Measurements from ENCODE around the gene KRT3. TPM values are rescaled to one million over a fixed set of nuclear protein-coding genes. Genes with fewer than 3 reads are reported as not detected.

The KRT3 gene
- total and polyA plus RNA-seq, 2 donors (not counting 1 experiment from before 2014, with no cell fraction given) = not detected

DNA sequence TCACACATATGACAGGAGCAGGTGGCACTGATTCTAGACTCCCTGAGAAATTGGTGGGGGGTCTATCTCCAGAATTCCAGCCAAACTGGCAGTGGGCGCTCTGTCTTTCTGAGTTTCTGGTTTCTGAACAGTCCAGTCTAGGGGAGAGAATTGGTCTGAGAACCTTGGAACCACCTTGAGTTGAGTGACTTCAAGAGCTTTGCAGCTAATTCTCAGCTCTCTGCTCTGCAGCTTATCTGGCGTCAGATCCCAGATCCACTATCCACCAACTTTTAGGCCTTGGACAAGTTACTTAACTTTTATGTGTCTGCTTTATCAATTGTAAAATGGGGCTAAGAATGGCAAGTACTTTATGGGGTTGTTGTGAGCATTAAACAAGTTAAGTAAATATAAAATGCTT, 17.1 kb downstream of the KRT3 start:
- Histone ChIP-seq H4K20me1 (ENCODE audit: control insufficient read depth, insufficient read depth, low read length, poor library complexity, severe bottlenecking) (no peaks in the 10 kb centered on the region), H3K36me3 (replicated peaks in 1 of 2; ENCODE audit: control extremely low read depth in 1 of 2, control insufficient read depth in 1 of 2, extremely low read depth in 1 of 2, insufficient read depth in 2 of 2, low read length in 1 of 2) (no peaks in the 10 kb centered on the region), H3K4me3 (ENCODE audit: control extremely low read depth in 1 of 5, extremely low read depth in 1 of 5, insufficient read depth in 1 of 5, low read depth in 2 of 5, low read length in 4 of 5) (no peak overlapping the region), H3K4me1 (ENCODE audit: control insufficient read depth in 2 of 2, insufficient read depth in 2 of 2, low read length in 2 of 2) (no peaks in the 10 kb centered on the region), H3K27ac (ENCODE audit: low read length in 2 of 2) (no peak overlapping the region), H3K9me3 (ENCODE audit: control extremely low read depth in 1 of 3, control insufficient read depth in 2 of 3, insufficient read depth in 1 of 3, low read length in 2 of 3) (peaks cover 0 to 2% (median 0%) of the 10 kb centered on the region in 3 donors), H3K9ac (ENCODE audit: low read length) (no peak overlapping the region), H3K79me2 (ENCODE audit: control insufficient read depth, insufficient read depth, low read length) (no peaks in the 10 kb centered on the region), H3K4me2 (replicated peaks; ENCODE audit: low read depth, low read length, poor library complexity, severe bottlenecking) (no peak overlapping the region), H3K27me3 (replicated peaks in 1 of 4; ENCODE audit: control extremely low read depth in 1 of 4, control insufficient read depth in 3 of 4, insufficient read depth in 4 of 4, low read length in 3 of 4) (peaks cover 0 to 3% (median 0%) of the 10 kb centered on the region in 4 experiments), H2AFZ (ENCODE audit: insufficient read depth, low read depth, low read length, poor library complexity, severe bottlenecking) (no peak overlapping the region)
- ChIA-PET POLR2A (no interaction called here), CTCF (no interaction called here)
- intact Hi-C loops (cut with micrococcal nuclease) = no loop called here
- Mint-ChIP-seq H3K27ac (no peak overlapping the region), H3K9me3 (ENCODE audit: insufficient read depth) (no peaks in the 10 kb centered on the region), H3K4me1 (no peaks in the 10 kb centered on the region), H3K27me3 (peaks cover 35% of the 10 kb centered on the region), H3K4me3 (no peak overlapping the region)
- WGBS (ENCODE audit: insufficient coverage) = 60% methylated on average over 1 of the region's 2 CpGs
- DNase-seq (no peak), ATAC-seq (ENCODE audit: low read depth) (no peak)
- TF ChIP-seq EZH2 (IDR thresholded peaks at IDR 0.05; ENCODE audit: borderline replicate concordance, insufficient read depth, low read depth, low read length, poor library complexity, severe bottlenecking) (no peak), CTCF (IDR thresholded peaks at IDR 0.05) (no peak)

- H4K20me1 ChIP-seq (ENCODE audit: control insufficient read depth, insufficient read depth, low read length, poor library complexity, severe bottlenecking) = no peaks in the 10 kb centered on the region
- H3K9me3 ChIP-seq (ENCODE audit: control extremely low read depth in 1 of 3, control insufficient read depth in 2 of 3, insufficient read depth in 1 of 3, low read length in 2 of 3) = peaks cover 0 to 2% (median 0%) of the 10 kb centered on the region in 3 donors
- CTCF ChIA-PET = no interaction called here
- Mint-ChIP-seq H3K9me3 (ENCODE audit: insufficient read depth) (no peaks in the 10 kb centered on the region), H3K4me3 (no peak overlapping the region), H3K27me3 (peaks cover 32% of the 10 kb centered on the region), H3K4me1 (no peaks in the 10 kb centered on the region), H3K27ac (no peak overlapping the region)
- H3K27me3 ChIP-seq (replicated peaks in 1 of 4; ENCODE audit: control extremely low read depth in 1 of 4, control insufficient read depth in 3 of 4, insufficient read depth in 4 of 4, low read length in 3 of 4) = peaks cover 0 to 3% (median 0%) of the 10 kb centered on the region in 4 experiments
- TF ChIP-seq EZH2 (IDR thresholded peaks at IDR 0.05; ENCODE audit: borderline replicate concordance, insufficient read depth, low read depth, low read length, poor library complexity, severe bottlenecking) (no peak), CTCF (IDR thresholded peaks at IDR 0.05) (no peak)
- no peak overlapping the region for H3K4me3 ChIP-seq (ENCODE audit: control extremely low read depth in 1 of 5, extremely low read depth in 1 of 5, insufficient read depth in 1 of 5, low read depth in 2 of 5, low read length in 4 of 5)
- DNase-seq (no peak), ATAC-seq (ENCODE audit: low read depth) (no peak)
- H2AFZ ChIP-seq (ENCODE audit: insufficient read depth, low read depth, low read length, poor library complexity, severe bottlenecking) = no peak overlapping the region
- H3K4me2 ChIP-seq (replicated peaks; ENCODE audit: low read depth, low read length, poor library complexity, severe bottlenecking) = no peak overlapping the region
- no peak overlapping the region for H3K27ac ChIP-seq (ENCODE audit: low read length in 2 of 2)
- no peaks in the 10 kb centered on the region for H3K4me1 ChIP-seq (ENCODE audit: control insufficient read depth in 2 of 2, insufficient read depth in 2 of 2, low read length in 2 of 2)
- no peaks in the 10 kb centered on the region for H3K79me2 ChIP-seq (ENCODE audit: control insufficient read depth, insufficient read depth, low read length)
- no peaks in the 10 kb centered on the region for H3K36me3 ChIP-seq (replicated peaks in 1 of 2; ENCODE audit: control extremely low read depth in 1 of 2, control insufficient read depth in 1 of 2, extremely low read depth in 1 of 2, insufficient read depth in 2 of 2, low read length in 1 of 2)
- 84% methylated on average over 4 of the region's 4 CpGs for WGBS (ENCODE audit: insufficient coverage)
- intact Hi-C loops (cut with micrococcal nuclease) = no loop called here
- POLR2A ChIA-PET = no interaction called here
- H3K9ac ChIP-seq (ENCODE audit: low read length) = no peak overlapping the region
These were observed 18.4 kb downstream of the KRT3 start for GRCh38 chr12:52777566-52777965.
